HCT116 (cell line): ENCODE data around the gene FZR1. TPM values are rescaled to one million over a fixed set of nuclear protein-coding genes. Genes with fewer than 3 reads are reported as not detected.

Experiments
- ATAC-seq: fragments of 200-7000 bp; cut with Tn5 transposase; 2 replicates; pipeline ENCODE4 v1.9.1; 2020; ENCODE audit warnings: mild to moderate bottlenecking, moderate library complexity
- BruUV-seq: library from RNA; stranded (reverse); fragments of 400-500 nt; replicated peaks from 2 replicates; lab custom pipeline; 2021; lab: Mats Ljungman, UMichigan
- CTCF ChIA-PET: fragments of 300-600 bp; sonication (Branson Sonifier 250); formaldehyde crosslinking; loops from one replicate; lab custom pipeline; 2021; ENCODE audit warnings: antibody characterized with exemption; lab: Charles Lee
- POLR2A ChIA-PET: fragments of 300-600, 350-600 bp; sonication (Branson Sonifier 250); formaldehyde crosslinking; loops from one replicate; lab custom pipeline; 2021; ENCODE audit warnings: antibody characterized with exemption; lab: Charles Lee
- RAD21 ChIA-PET, 2 experiments: fragments of 300-600 bp; sonication (Branson Sonifier 250); formaldehyde crosslinking; loops; one replicate each; lab custom pipeline; 2023; ENCODE audit warnings: low total read pairs in 2 of 2; ENCODE audit not compliant: uncharacterized antibody in 2 of 2, unreplicated experiment in 2 of 2, low non-redundant PET in 1 of 2; lab: Charles Lee
- DNase-seq: peaks from one replicate; pipeline ENCODE4 v3.0.0-alpha.2; 2010; ENCODE audit warnings: low read depth, low spot score
- H2AFZ ChIP-seq: fragments of 200-600 bp; shearing (Covaris generic), sonication (generic); 2 replicates; pipeline ENCODE4 v1.6.1; 2017; ENCODE audit warnings: low read depth, mixed run types, mixed read lengths, antibody characterized with exemption, low read length; ENCODE audit not compliant: poor library complexity, severe bottlenecking
- H3K27ac ChIP-seq: 2 replicates; pipeline ENCODE4 v1.5.1; 2012; ENCODE audit warnings: low read depth, low read length
- H3K27me3 ChIP-seq: fragments of 200-600 bp; sonication (generic); 2 replicates; pipeline ENCODE4 v1.6.1; 2016; ENCODE audit warnings: mixed run types, low read length, mixed read lengths; ENCODE audit not compliant: insufficient read depth
- H3K36me3 ChIP-seq, 2 experiments: fragments of 200-500 bp in 1 of 2; fragments of 200-600 bp in 1 of 2; sonication (Bioruptor generic) in 1 of 2; sonication (generic) in 1 of 2; 2 replicates each; pipeline versions ENCODE4 v1.5.1 to v1.6.1; 2014 to 2016; ENCODE audit warnings: low read length in 2 of 2, inconsistent platforms in 1 of 2, mixed read lengths in 1 of 2, mixed run types in 1 of 2; ENCODE audit not compliant: insufficient read depth in 2 of 2, control insufficient read depth in 1 of 2
- H3K4me1 ChIP-seq, 2 experiments: fragments of 200-600 bp in 1 of 2; sonication (generic) in 1 of 2; 2 replicates each; pipeline versions ENCODE4 v1.5.1 to v1.6.1; 2012 to 2017; ENCODE audit warnings: low read length in 2 of 2, inconsistent platforms in 1 of 2, mild to moderate bottlenecking in 1 of 2, mixed read lengths in 1 of 2, mixed run types in 1 of 2, moderate library complexity in 1 of 2; ENCODE audit not compliant: insufficient read depth in 2 of 2, control insufficient read depth in 1 of 2
- H3K4me2 ChIP-seq: fragments of 200-600 bp; sonication (generic); 2 replicates; pipeline ENCODE4 v1.6.1; 2017; ENCODE audit warnings: mixed run types, low read length, mixed read lengths
- H3K4me3 ChIP-seq, 2 experiments: fragments of 200-600 bp in 1 of 2; sonication (generic) in 1 of 2; replicated peaks in 1 of 2; 2 replicates each; pipeline ENCODE4 v1.5.1; 2011 to 2016; ENCODE audit warnings: low read length in 2 of 2, control low read depth in 1 of 2, low read depth in 1 of 2, mild to moderate bottlenecking in 1 of 2, mixed read lengths in 1 of 2, mixed run types in 1 of 2
- H3K79me2 ChIP-seq: fragments of 200-600 bp; sonication (generic); 2 replicates; pipeline ENCODE4 v1.6.1; 2017; ENCODE audit warnings: mild to moderate bottlenecking, mixed run types, low read length, moderate library complexity, mixed read lengths; ENCODE audit not compliant: insufficient read depth
- H3K9ac ChIP-seq: fragments of 200-600 bp; sonication (generic); 2 replicates; pipeline ENCODE4 v1.6.1; 2016; ENCODE audit warnings: low read length, mixed read lengths
- H3K9me2 ChIP-seq: fragments of 200-600 bp; sonication (generic), shearing (Covaris generic); 2 replicates; pipeline ENCODE4 v1.6.1; 2017; ENCODE audit warnings: mixed run types, mild to moderate bottlenecking, moderate library complexity; ENCODE audit not compliant: insufficient read depth
- H3K9me3 ChIP-seq, 2 experiments: fragments of 200-500 bp in 1 of 2; fragments of 200-600 bp in 1 of 2; sonication (Bioruptor generic) in 1 of 2; sonication (generic) in 1 of 2; 2 replicates each; pipeline ENCODE4 v1.6.1; 2014 to 2017; ENCODE audit warnings: low read length in 2 of 2, mixed read lengths in 2 of 2, inconsistent platforms in 1 of 2, low read depth in 1 of 2, mild to moderate bottlenecking in 1 of 2, mixed run types in 1 of 2, moderate library complexity in 1 of 2; ENCODE audit not compliant: control insufficient read depth in 1 of 2, insufficient read depth in 1 of 2
- H4K20me1 ChIP-seq: fragments of 200-600 bp; sonication (generic), shearing (Covaris generic); 2 replicates; pipeline ENCODE4 v1.6.1; 2017; ENCODE audit warnings: mixed run types, mild to moderate bottlenecking, moderate library complexity; ENCODE audit not compliant: insufficient read depth
- ATF3 ChIP-seq: IDR thresholded peaks from 2 replicates; pipeline ENCODE4 v1.6.1; 2012
- CEBPB ChIP-seq: IDR thresholded peaks from 2 replicates; pipeline ENCODE4 v1.6.1; 2012; ENCODE audit warnings: low read depth
- CTCF ChIP-seq, 3 experiments: fragments of 200-600 bp in 1 of 3; sonication (generic) in 1 of 3; IDR thresholded peaks in 2 of 3; conservative IDR thresholded peaks in 1 of 3; 2 replicates each; pipeline ENCODE4 v1.5.1; 2012 to 2017; ENCODE audit warnings: low read depth in 2 of 3, low read length in 2 of 3, antibody characterized with exemption in 1 of 3, borderline replicate concordance in 1 of 3, control low read depth in 1 of 3, mild to moderate bottlenecking in 1 of 3, mixed read lengths in 1 of 3, mixed run types in 1 of 3, moderate library complexity in 1 of 3; ENCODE audit not compliant: insufficient read depth in 1 of 3
- EGR1 ChIP-seq: IDR thresholded peaks from 2 replicates; pipeline ENCODE4 v1.6.1; 2012; ENCODE audit warnings: low read depth
- ELF1 ChIP-seq: IDR thresholded peaks from 2 replicates; pipeline ENCODE4 v1.6.1; 2012; ENCODE audit warnings: low read depth, borderline replicate concordance
- EZH2 ChIP-seq: fragments of 200-600 bp; sonication (generic); IDR thresholded peaks from 2 replicates; pipeline ENCODE4 v1.6.1; 2017; ENCODE audit warnings: antibody characterized with exemption, mixed run types
- EZH2phosphoT487 ChIP-seq: fragments of 200-600 bp; IDR thresholded peaks from 2 replicates; pipeline ENCODE4 v1.6.1; 2018; ENCODE audit warnings: antibody characterized with exemption, borderline replicate concordance
- FOSL1 ChIP-seq: IDR thresholded peaks from 2 replicates; pipeline ENCODE4 v1.6.1; 2012; ENCODE audit warnings: low read depth
- JUND ChIP-seq: IDR thresholded peaks from 2 replicates; pipeline ENCODE4 v1.6.1; 2012
- MAX ChIP-seq: IDR thresholded peaks from 2 replicates; pipeline ENCODE4 v1.6.1; 2012
- POLR2A ChIP-seq: IDR thresholded peaks from 2 replicates; pipeline ENCODE4 v1.7.0; 2011; ENCODE audit warnings: borderline replicate concordance; ENCODE audit not compliant: insufficient read depth, insufficient read length; ENCODE audit errors: extremely low read depth
- POLR2AphosphoS5 ChIP-seq: IDR thresholded peaks from 2 replicates; pipeline ENCODE4 v1.6.1; 2011; ENCODE audit warnings: mild to moderate bottlenecking, low read depth, low read length, moderate library complexity
- RAD21 ChIP-seq: IDR thresholded peaks from 2 replicates; pipeline ENCODE4 v1.6.1; 2012; ENCODE audit warnings: low read depth, mild to moderate bottlenecking
- REST ChIP-seq: IDR thresholded peaks from 2 replicates; pipeline ENCODE4 v1.6.1; 2012; ENCODE audit warnings: low read depth
- SP1 ChIP-seq: IDR thresholded peaks from 2 replicates; pipeline ENCODE4 v1.6.1; 2012; ENCODE audit warnings: low read depth
- SRF ChIP-seq: IDR thresholded peaks from 2 replicates; pipeline ENCODE4 v1.6.1; 2012; ENCODE audit warnings: low read depth
- TCF7L2 ChIP-seq: IDR thresholded peaks from 2 replicates; pipeline ENCODE4 v1.7.0; 2011; ENCODE audit warnings: borderline replicate concordance, inconsistent platforms; ENCODE audit not compliant: insufficient read depth, insufficient read length; ENCODE audit errors: extremely low read depth
- YY1 ChIP-seq: IDR thresholded peaks from 2 replicates; pipeline ENCODE4 v1.6.1; 2011; ENCODE audit warnings: low read length, low read depth, moderate library complexity, mild to moderate bottlenecking; ENCODE audit not compliant: insufficient replicate concordance; ENCODE audit errors: extremely low read depth
- ZBTB33 ChIP-seq: IDR thresholded peaks from 2 replicates; pipeline ENCODE4 v1.6.1; 2011; ENCODE audit warnings: mild to moderate bottlenecking, low read length, moderate library complexity; ENCODE audit not compliant: insufficient replicate concordance; ENCODE audit errors: extremely low read depth
- intact Hi-C: fragments of 100-400 bp; cut with micrococcal nuclease; formaldehyde crosslinking; loops from 2 replicates; pipeline ENCODE4 v1.10.0; 2022
- total RNA-seq: library from RNA; stranded (reverse); gene quantifications from one replicate; pipeline ENCODE4 v1.2.1, GENCODE V29; 2021; ENCODE audit not compliant: unreplicated experiment

Gene FZR1
- total RNA-seq, 1 experiment from 2014 or later, result 60.3 TPM

GRCh38 chr19:3458229-3459088, 47.7 kb upstream of the FZR1 start:
- no peak overlapping the region for H2AFZ ChIP-seq
- DNase-seq (no peak), ATAC-seq (no peak)
- ChIA-PET RAD21 (no interaction called here), POLR2A (interaction anchor here (0.5 kb wide), 1 partner anchor 8 kb away, joined by 3 read pairs; no protein-coding TSS in a partner anchor), CTCF (no interaction called here)
- no peak overlapping the region for H3K4me2 ChIP-seq
- H3K9me3 ChIP-seq, result no peaks in the 10 kb centered on the region
- no peak overlapping the region for H3K27ac ChIP-seq
- H3K36me3 ChIP-seq, result peaks cover 6 to 28% of the 10 kb centered on the region in 2 experiments; a peak in 3 of 4 replicates
- H3K27me3 ChIP-seq, result no peaks in the 10 kb centered on the region
- peaks cover 11% of the 10 kb centered on the region; the same call in 1 of the 2 replicates for H3K79me2 ChIP-seq
- H3K4me1 ChIP-seq, result no peaks in the 10 kb centered on the region
- no TSS peak for BruUV-seq
- peaks cover 3% of the 10 kb centered on the region; the same call in 1 of the 2 replicates for H4K20me1 ChIP-seq
- TF ChIP-seq SRF, result no peak
- no peak for TF ChIP-seq FOSL1
- no peak for TF ChIP-seq EZH2phosphoT487
- no peak for TF ChIP-seq SP1
- TF ChIP-seq ATF3, result no peak
- TF ChIP-seq ELF1, result no peak
- TF ChIP-seq EGR1, result no peak
- no peak for TF ChIP-seq MAX
- no peak for TF ChIP-seq JUND
- TF ChIP-seq POLR2AphosphoS5, result no peak
- TF ChIP-seq YY1, result no peak
- no peak for TF ChIP-seq REST
- no peak for TF ChIP-seq EZH2
- no peak for TF ChIP-seq CEBPB
- no peak for TF ChIP-seq RAD21
- no peak for TF ChIP-seq POLR2A
- no peak for TF ChIP-seq CTCF (IDR thresholded peaks at IDR 0.05 in 2 of 3, conservative IDR thresholded peaks at IDR 0.05 in 1 of 3; ENCODE audit: borderline replicate concordance in 1 of 3, insufficient read depth in 1 of 3, low read depth in 2 of 3, low read length in 2 of 3)
- TF ChIP-seq TCF7L2, result no peak
- TF ChIP-seq ZBTB33, result no peak
- TF ChIP-seq, all 23 proteins: peak for 0
- H3K9ac ChIP-seq, result no peak overlapping the region
- intact Hi-C loops, result no loop called here
- no peaks in the 10 kb centered on the region for H3K9me2 ChIP-seq
- H3K4me3 ChIP-seq, result no peak overlapping the region
